Left cardiac atrium (tissue), 4 donors: ENCODE measurements around the gene PCP4. TPM values are rescaled to one million over a fixed set of nuclear protein-coding genes. Genes with fewer than 3 reads are reported as not detected.
"Not testable (repeated sequence)": the region's sequence is repeated elsewhere in the genome, so short reads cannot be mapped to it uniquely, and the experiment has no call there.

Experiments used
- ATAC-seq, 2 donors: fragments of 200-7000 bp; cut with Tn5 transposase; one replicate each; pipeline ENCODE4 v1.9.1; 2020; ENCODE audit warnings: mild to moderate bottlenecking in 2 of 2, moderate library complexity in 2 of 2
- DNase-seq: peaks from one replicate; pipeline ENCODE4 v3.0.0-alpha.2; 2020
- intact Hi-C, 2 donors: fragments of 100-400 bp; cut with DNase I; formaldehyde crosslinking; loops; one replicate each; pipeline versions ENCODE4 v1.14.1 to v1.15.1; 2022 to 2023
- total RNA-seq, 2 donors: library from RNA; stranded (reverse); fragmentation: NEBNext Ultra II Directional; extraction: Animal tissue kit (Norgen Biotek cat#: 25700); gene quantifications; one replicate each; pipeline ENCODE4 v1.2.1, GENCODE V29; 2021
- donor health status: DM: no; HTN: yes; CAD: no.
- donor health status: DM: no; HTN: yes; CAD: no; lungs with severe emphysema.
- donor health status: DM: yes; HTN: yes; CAD: no.
- donor health status: Dilated cardiomyopathy.

The PCP4 gene
- total RNA-seq, 2 donors from 2014 or later, result 6.4 to 6.8 TPM

- ATAC-seq, result no peak
- intact Hi-C loops, result no loop called here
- DNase-seq, result no peak
Measured at GRCh38 chr21:39855595-39855994, 11.6 kb upstream of the PCP4 start.

- no peak for DNase-seq
- no peak for ATAC-seq
- intact Hi-C loops, result no loop called here
Measured at GRCh38 chr21:39860600-39860999, 6.6 kb upstream of the PCP4 start.

GRCh38 chr21:39863111-39863510 is 4.1 kb upstream of the PCP4 start:
- ATAC-seq (no peak), DNase-seq (no peak)
- intact Hi-C loops, result no loop called here

DNA sequence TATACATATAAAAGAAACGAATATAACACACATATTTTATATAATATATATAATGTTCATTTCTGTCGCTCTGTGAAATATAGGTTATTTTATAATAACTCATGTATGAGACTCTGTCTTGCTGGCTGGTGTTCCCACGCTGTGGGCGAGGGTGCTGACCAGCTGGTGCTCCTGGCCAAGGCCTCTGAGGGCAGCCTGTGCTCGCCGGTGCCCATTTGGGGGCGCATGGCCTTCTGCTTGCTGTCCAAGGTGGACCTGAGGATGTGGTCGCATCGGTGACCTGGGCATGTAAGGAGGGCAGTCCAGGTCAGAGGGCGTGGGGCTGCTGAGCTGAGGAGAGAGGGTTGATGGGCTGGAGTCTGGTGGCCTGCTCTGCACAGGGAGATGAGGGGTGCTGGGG is 1.1 kb upstream of the PCP4 start:
- ATAC-seq, result no peak

GRCh38 chr21:39869141-39869818 is 2.0 kb downstream of the PCP4 start:
- intact Hi-C loops, result loop anchor here in 1 of 2 donors (5.0 kb wide), 1 partner anchor 253 kb away; no protein-coding TSS in a partner anchor
- ATAC-seq, result no peak
- DNase-seq, result no peak

More for the DNA sequence above, 1.1 kb upstream of the PCP4 start:
- intact Hi-C loops, result loop anchor here in 1 of 2 donors (5.0 kb wide), 1 partner anchor 256 kb away; no protein-coding TSS in a partner anchor
- DNase-seq, result no peak

DNA sequence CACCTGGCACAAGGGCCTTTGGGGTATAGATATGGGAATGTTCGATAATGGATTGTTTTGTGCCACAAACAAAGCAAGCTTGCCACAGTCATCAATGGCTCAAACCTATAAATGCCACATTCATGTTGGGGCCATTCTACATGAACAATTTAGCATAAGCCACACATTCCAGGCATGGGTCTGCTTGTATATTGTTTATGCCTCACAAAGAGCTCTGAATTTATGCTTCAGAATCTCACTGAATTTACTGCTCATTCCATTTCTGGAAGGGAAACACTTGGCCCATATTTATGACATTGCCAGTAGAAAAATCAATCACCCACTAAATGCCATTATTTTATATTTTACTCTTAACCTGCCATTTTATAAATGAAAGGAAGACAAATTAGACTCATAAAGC is 6.4 kb downstream of the PCP4 start:
- ATAC-seq (no peak), DNase-seq (no peak)
- intact Hi-C loops, result no loop called here

DNA sequence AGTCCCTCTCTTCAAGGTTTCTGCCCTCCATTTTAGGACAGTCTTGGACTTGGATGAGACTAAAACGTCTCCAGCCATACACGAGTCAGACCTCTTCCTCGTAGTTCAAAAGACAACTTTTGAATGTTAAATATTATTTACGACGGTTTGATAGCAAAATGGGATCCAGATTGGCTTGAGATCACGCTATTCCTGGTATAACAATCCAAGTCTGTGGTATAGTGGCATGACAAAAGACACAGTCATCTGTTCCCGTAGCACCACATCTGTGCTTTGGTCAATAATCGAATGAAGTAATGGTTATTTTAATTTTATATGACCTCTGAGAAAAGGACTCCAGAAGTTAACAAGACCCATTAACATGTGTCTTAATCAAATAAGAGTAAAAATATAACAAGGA is 7.0 kb downstream of the PCP4 start:
- no peak for DNase-seq
- ATAC-seq, result no peak
- intact Hi-C loops, result no loop called here

- ATAC-seq (no peak), DNase-seq (no peak)
- intact Hi-C loops, result no loop called here
Measured at GRCh38 chr21:39874759-39875158, 7.5 kb downstream of the PCP4 start.

DNA sequence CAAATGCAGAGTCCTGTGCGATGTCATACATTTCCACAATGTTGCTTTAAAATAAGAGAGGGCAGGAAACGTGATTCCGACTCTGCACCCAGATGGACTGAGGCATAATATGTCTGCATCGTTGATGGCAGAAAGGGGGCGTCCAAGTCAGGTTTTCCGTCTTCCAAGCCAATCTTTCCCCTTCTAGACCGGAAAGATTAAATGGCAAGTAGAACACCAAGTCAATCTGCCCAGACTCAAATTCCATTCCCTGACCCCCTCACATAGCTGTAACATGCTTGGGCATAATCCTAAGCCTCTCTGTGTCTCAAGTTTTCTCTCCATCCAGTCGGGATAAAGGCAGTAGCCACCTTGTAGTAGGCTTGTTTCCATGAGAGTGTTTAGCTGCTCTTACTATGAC is 14.4 kb downstream of the PCP4 start:
- DNase-seq, result no peak
- ATAC-seq, result no peak
- intact Hi-C loops, result no loop called here

GRCh38 chr21:39882151-39882838 is 15.1 kb downstream of the PCP4 start:
- ATAC-seq (no peak), DNase-seq (no peak)
- intact Hi-C loops, result no loop called here

- intact Hi-C loops, result no loop called here
- DNase-seq, result no peak
- no peak for ATAC-seq
Measured at GRCh38 chr21:39882839-39883195, 15.6 kb downstream of the PCP4 start.

DNA sequence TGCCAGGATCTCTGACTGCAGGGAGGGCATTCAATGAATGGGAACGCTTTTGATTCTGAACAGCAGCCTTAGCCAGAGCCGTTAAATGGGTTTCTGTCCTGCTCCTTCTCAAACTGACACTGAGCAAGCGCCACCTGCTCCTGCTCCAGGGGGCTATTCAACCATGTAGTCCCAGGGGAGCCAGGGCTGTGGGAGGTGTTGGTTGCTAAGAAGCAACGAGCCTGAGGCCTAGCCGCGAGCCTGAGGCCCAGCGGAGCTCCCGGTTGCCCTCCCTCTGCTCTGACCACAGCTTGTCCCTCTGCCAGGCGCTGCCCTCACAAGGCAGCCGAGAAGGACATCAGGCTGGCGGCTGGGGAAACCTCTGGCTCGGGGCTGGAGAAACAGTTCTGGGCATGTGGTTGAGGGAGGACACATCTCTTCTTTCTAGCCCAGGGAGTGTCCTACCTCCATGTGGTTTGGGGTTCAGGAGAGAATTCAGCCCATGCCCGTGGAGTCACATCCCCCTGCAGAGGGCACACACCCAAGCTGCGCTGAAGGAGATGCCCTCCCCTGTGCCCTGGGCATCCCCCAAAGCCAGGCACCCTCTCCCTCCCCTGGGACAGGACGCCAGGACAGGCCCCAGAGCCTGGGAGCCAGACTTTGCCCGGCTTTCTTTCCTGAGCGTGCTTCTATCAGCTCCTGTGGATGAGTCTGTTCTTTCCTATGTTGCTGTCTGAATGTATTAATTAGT is 18.0 kb downstream of the PCP4 start:
- intact Hi-C loops, result no loop called here
- peak; percentile 49 for DNase-seq
- ATAC-seq, result peak; percentile 83 to 85

DNA sequence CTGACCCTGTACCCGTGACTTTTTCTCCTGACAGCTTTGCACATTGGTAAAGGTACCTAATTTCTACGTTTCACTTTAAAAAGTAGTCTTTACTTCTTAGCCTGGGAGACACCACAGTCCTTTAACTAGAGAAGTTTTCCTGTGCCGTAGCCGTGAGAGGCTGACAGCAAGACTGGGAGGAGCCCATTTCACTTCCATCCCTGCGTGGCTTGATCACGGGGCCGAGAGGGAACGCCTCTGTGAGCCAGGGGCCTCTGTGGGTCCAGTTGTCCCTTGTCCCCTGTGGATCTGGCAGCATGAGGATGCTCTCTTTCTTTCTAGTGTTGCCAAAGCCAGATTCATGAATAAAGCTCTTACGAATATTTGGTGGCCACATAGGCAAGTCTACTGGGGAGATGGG is 21.6 kb downstream of the PCP4 start:
- ATAC-seq (no peak), DNase-seq (no peak)
- intact Hi-C loops, result no loop called here

- intact Hi-C loops, result no loop called here
- ATAC-seq (no peak), DNase-seq (no peak)
Measured at GRCh38 chr21:39891111-39891510, 23.9 kb downstream of the PCP4 start.

- ATAC-seq, DNase-seq, intact Hi-C loops: not testable (repeated sequence)
Measured at GRCh38 chr21:39891863-39892262, 24.6 kb downstream of the PCP4 start.

- intact Hi-C loops, result no loop called here
- no peak for DNase-seq
- no peak for ATAC-seq
Measured at GRCh38 chr21:39900491-39900890, 33.3 kb downstream of the PCP4 start.

DNA sequence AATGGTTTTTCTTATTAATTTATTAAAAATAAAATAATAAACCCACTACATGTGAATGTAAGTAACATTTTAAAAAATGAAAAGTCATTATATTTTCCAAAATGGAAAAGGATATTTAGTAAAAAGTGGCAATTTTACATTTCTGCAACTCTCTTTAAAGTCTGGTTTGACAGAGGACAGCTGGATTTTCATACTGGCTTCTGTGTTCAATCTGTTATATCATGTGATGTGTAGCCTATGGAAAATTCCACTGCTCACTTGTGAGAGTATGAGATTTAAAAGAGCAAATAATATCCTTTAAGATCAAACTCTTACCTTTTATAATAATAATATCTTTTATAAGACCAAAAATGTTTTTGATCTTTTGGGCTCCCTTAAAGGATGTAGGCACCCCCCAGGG is 33.7 kb downstream of the PCP4 start:
- no peak for ATAC-seq
- intact Hi-C loops, result no loop called here
- no peak for DNase-seq

DNA sequence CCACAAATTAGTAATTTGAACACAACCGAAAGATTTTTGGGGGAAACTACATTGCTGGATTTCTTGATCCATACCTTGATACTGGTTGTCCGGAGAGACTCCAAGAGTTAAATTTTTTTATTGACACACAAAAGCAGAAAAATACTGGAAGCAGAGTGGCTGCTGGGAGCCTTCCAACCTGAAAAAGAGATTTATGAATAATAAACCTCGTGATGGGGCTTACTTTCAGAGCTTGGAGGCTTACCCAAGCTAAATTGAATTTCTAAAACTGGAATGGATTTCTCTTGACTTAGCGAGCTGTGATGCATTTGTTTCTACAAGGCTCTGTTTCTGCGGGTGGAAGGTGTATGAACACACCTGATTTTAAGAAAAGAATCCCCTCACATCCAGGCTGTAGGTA is 35.7 kb downstream of the PCP4 start:
- intact Hi-C loops, result no loop called here
- no peak for DNase-seq
- ATAC-seq, result no peak

DNA sequence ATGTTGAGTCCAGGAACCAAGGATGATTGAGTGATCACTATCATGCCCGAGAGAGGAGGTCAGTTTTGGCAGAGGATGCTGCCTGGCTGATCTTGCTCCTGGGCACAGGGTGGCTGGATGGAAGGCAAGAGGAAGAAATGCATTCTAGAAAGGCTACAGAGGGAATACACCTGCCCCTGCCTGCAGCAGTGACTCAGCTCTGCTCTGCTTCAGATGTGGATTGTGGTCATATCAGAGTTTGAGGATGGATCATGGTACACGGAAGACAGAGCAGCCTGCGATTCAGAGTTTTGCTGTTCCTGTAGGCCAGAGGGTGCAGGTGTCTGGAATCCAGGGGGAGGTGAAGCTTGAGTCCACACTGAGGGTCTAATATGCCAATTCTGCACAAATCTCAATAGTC is 37.2 kb downstream of the PCP4 start:
- intact Hi-C loops, result no loop called here
- ATAC-seq (no peak), DNase-seq (no peak)

DNA sequence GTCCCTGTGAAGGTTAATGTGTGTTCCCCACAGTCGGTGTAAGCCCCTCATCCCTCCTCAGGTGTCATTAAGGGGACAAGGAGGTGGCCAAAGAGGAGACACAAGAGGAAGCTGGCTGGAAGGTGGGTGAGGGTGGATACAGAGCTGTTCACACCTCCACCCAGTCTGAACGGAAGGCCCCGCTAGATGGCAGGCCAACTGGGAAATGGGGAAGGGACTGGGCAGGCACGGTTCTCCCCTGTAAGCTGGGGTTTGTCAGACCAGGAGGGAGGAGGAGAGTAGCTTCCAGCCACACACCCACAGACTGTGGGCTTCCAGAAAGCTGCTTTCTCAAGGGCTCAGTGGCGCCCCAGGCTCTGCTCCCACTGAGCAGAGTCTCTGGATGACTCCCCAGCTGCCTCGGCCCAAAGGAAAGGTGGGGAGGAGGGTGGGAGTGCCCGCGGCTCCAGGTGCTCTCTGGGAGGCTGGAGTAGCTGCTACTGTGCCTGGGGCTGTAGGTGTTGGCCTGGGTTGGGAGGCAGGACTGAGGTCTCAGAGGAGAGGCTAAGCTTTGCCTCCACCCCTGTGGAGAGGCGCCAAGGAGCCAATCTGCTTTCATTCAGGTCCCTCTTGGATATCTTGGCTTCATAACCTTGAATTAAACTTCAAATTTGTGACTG is 41.2 kb downstream of the PCP4 start:
- intact Hi-C loops, result no loop called here
- no peak for ATAC-seq

More for the DNA sequence above, 41.2 kb downstream of the PCP4 start:
- DNase-seq, result no peak
